Measurements from ENCODE around the gene RNU6-9.
"Not testable (repeated sequence)": the region's sequence is repeated elsewhere in the genome, so short reads cannot be mapped to it uniquely, and the experiment has no call there.

RNU6-9 gene

DNA sequence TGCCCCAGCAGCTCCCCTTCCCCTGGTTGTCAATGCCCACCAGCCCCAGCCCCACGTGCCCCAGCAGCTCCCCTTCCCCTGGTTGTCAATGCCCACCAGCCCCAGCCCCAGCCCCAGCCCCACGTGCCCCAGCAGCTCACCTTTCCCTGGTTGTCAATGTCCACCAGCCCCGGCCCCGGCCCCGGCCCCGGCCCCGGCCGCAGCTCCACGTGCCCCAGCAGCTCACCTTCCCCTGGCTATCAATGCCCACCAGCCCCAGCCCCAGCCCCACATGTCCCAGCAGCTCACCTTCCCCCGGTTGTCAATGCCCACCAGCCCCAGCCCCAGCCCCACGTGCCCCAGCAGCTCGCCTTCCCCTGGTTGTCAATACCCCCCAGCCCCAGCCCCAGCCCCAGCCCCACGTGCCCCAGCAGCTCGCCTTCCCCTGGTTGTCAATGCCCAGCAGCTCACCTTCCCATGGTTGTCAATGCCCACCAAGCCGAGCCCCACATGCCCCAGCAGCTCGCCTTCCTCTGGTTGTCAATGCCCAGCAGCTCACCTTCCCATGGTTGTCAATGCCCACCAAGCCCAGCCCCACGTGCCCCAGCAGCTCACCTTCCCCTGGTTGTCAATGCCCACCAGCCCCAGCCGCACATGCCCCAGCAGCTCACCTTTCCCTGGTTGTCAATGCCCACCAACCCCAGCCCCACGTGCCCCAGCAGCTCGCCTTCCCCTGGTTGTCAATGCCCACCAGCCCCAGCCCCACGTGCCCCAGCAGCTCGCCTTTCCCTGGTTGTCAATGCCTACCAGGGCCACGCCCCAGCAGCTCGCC is 14.3 kb upstream of the RNU6-9 start:
- not testable (repeated sequence) for DNase-seq

GRCh38 chr19:879711-880438 is 13.4 kb upstream of the RNU6-9 start:
- DNase-seq, result no peak

- no peak for DNase-seq
Observed at GRCh38 chr19:881385-882071, 11.8 kb upstream of the RNU6-9 start.

- no peak for DNase-seq
Observed at GRCh38 chr19:882871-883497, 10.3 kb upstream of the RNU6-9 start.

- DNase-seq, result no peak
Observed at GRCh38 chr19:883661-884211, 9.5 kb upstream of the RNU6-9 start.

GRCh38 chr19:884420-885211 is 8.7 kb upstream of the RNU6-9 start:
- DNase-seq, result no peak

DNA sequence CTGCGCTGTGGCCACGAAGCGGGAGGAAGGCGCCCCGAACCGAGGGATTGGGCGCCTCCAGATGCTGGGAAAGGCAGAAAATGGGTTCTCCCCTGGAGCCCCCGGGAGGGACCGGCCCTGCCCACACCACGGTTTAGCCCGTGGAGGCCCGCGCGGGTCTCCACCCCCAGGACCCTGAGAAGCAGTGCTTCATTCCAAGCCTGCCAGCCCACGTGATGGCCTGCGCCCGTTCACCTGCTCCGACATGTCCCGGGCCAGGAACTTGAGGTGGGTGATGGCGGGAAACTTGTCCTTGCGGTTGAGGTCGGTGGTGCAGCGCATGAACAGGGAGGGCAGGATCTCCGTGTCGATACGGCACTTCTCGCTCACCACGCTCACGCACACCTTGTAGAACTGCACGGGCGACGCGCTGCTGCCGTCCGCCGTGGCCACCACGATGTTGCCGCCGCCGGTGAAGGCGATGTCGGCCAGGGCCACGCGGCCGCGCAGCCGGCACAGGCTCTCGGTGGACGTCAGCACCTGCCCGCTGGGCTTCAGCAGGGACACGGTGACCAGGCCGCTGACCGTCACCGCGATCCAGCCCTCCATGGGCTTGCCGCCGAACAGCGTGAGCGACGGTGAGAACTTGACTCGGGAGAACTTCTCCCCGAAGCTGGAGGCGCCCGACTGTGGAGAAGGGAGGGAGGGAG is 7.6 kb upstream of the RNU6-9 start:
- no peak for DNase-seq

- no peak for DNase-seq
Observed at GRCh38 chr19:887072-887471, 6.2 kb upstream of the RNU6-9 start.

DNA sequence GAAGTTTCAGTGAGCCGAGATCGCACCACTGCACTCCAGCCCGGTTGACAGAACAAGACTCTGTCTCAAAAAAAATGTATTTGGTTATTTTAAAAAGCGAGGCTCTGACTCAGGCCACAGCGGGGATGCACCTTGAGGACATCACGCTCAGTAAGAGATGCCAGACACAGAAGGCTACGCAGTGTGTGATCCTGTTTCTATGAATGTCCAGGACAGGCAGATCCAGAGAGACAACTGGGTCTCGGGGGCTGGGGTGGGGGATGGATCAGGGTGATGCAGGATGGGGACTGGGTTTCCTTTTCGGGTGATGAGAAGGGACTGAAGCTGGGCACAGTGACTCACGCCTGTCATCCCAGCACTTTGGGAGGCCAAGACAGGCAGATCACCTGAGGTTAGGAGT is 5.7 kb upstream of the RNU6-9 start:
- DNase-seq, result no peak

- no peak for DNase-seq
Observed at GRCh38 chr19:888581-889385, 4.5 kb upstream of the RNU6-9 start.

GRCh38 chr19:889662-890295 is 3.5 kb upstream of the RNU6-9 start:
- DNase-seq, result no peak

DNA sequence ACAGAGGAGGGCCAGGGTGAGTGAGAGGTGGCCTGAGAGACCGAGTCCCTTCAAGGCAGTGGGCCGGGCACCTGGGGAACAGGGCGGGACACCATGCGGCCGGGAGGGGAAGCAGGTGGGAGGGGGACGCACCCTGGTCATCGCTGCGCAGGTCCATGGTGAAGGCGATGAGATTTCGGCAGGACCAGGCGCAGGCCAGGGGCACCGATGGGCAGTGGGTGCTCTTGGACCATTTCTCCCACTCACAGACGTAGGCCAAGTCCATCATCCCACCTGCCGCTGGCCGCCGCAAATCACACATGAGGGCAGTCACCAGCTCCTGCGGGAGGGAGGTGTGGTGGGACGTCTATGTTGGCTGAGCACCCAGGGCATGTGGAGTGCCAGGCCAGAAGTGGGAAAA is 2.5 kb upstream of the RNU6-9 start:
- DNase-seq, result no peak

DNA sequence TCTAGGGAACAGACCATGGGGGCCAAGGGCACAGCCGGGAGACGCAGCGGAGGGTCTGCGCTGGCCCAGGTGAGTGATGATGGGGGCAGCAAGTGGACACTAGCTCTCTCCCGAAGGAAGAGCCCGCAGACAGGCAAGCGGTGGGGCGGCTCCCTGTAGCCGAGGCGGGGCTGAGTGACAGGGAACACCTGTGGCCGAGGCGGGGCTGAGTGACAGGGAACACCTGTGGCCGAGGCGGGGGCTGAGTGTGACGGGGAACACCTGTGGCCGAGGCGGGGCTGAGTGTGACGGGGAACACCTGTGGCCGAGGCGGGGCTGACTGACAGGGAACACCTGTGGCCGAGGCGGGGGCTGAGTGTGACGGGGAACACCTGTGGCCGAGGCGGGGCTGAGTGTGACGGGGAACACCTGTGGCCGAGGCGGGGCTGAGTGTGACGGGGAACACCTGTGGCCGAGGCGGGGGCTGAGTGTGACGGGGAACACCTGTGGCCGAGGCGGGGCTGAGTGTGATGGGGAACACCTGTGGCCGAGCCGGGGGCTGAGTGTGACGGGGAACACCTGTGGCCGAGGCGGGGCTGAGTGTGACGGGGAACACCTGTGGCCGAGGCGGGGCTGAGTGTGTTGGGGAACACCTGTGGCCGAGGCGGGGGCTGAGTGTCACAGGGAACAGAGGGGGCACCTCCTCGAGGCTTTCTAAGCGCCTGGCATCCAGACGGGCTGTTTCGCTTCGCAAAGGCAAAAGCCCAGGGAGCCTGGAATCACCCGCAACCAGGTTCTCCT is 1.7 kb upstream of the RNU6-9 start:
- not testable (repeated sequence) for DNase-seq

DNA sequence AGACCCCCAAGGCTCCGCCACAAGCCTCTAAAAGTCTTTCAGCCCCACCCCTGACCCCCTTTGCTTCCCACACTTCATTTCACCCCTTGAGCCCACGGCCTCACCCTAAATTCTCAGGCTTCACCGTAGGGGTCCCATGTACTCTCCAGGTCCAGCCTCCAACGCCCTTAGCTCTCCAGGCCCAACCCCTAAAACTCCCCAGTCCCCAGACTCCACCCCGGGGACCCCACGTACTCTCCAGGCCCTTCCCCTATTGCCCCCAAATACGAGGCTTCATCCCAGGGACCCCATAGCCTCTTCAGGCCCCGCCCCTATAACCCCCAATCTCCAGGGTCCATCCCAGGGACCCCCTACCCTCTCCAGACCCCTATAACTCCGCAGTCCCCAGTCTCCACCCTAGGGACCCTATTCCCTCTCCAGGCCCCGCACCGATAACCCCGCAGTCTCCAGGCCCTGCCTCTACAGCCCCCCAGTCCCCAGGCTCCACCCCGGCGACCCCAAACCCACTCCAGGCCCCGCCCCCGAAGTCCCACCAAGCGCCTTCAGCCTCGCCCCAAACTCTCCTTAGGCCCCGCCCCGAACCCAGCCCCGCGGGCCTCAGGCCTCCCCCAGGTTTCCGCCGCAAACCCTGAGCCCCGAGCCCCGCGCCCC is 916 bp upstream of the RNU6-9 start:
- no peak for DNase-seq

DNA sequence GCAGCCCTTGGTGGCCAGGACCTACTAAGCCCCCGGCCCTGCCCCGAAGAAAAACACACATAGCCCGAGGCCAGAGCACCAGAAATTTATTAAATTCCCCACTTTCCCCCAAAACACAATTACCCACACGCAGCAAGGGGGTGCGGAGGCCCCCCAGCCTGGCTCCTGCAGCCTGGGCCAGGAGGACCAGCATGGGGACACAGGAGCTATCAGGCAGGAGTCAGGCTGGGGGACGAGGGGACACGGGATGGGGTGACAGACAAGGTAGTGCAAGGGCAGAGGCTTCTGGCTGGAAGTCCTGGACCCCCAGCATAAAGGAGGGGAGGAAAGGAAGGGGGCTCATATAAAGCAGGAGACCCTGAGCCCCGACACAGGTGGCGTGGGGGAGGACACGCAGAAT is 3.1 kb downstream of the RNU6-9 start:
- DNase-seq, result no peak

- no peak for DNase-seq
Observed at GRCh38 chr19:896999-897398, 3.7 kb downstream of the RNU6-9 start.

GRCh38 chr19:897442-898039 is 4.3 kb downstream of the RNU6-9 start:
- no peak for DNase-seq

DNA sequence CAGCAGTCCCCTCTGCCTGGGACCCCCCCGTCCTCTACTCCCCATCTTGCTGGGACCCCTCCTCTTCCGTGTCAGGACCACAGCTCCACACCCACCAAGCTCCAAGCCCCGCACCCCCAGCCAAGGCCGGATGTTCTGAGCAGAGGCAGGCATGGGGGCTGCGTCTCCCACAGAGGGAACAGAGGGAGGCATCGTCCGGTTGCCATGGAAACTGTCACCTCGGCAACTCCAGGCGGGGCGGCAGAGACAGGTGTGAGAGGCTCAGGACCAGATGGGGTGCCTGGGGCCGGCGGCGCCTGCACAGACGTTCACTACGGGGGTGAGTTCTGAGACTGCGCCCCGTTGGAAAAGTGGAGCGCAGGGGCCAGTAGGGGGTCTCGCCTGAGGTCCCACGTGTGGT is 5.4 kb downstream of the RNU6-9 start:
- DNase-seq, result peak; percentile 74

Data from NCI-H1105 (cell line).